ENCODE data around the gene AK9.
"Not testable (repeated sequence)": the region's sequence is repeated elsewhere in the genome, so short reads cannot be mapped to it uniquely, and the experiment has no call there.

The AK9 gene

GRCh38 chr6:109690737-109691621, at the start of gene AK9, which contains the start of gene FIG4:
Gene AK9 (minus strand): TSS chr6:109691202. CDS start chr6:109675745, 15,457 bp downstream.
Gene FIG4 (plus strand): TSS chr6:109691296. CDS start chr6:109691436, 140 bp downstream.
- FAIRE-seq: peak; percentile 93

DNA sequence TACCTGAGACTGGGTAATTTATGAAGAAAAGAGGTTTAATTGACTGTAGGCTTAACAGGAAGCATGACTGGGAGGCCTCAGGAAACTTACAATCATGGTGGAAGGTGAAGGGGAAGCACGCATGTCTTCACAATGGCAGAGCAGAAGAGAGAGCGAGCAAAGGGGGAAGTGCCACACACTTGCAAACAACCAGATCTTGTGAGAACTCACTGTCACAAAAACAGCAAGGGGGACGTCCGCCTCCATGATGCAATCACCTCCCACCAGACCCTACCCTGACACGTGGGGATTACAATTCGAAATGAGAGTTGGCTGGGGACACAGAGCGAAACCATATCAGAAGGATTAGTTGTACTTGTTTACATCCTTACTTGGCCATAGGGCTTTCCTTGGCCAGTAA, 49.8 kb upstream of the AK9 start:
- FAIRE-seq: no peak

GRCh38 chr6:109739686-109740085, 48.7 kb upstream of the AK9 start:
- no peak for FAIRE-seq

GRCh38 chr6:109738667-109739066, 47.7 kb upstream of the AK9 start:
- no peak for FAIRE-seq

GRCh38 chr6:109738255-109738654, 47.3 kb upstream of the AK9 start:
- FAIRE-seq: no peak

DNA sequence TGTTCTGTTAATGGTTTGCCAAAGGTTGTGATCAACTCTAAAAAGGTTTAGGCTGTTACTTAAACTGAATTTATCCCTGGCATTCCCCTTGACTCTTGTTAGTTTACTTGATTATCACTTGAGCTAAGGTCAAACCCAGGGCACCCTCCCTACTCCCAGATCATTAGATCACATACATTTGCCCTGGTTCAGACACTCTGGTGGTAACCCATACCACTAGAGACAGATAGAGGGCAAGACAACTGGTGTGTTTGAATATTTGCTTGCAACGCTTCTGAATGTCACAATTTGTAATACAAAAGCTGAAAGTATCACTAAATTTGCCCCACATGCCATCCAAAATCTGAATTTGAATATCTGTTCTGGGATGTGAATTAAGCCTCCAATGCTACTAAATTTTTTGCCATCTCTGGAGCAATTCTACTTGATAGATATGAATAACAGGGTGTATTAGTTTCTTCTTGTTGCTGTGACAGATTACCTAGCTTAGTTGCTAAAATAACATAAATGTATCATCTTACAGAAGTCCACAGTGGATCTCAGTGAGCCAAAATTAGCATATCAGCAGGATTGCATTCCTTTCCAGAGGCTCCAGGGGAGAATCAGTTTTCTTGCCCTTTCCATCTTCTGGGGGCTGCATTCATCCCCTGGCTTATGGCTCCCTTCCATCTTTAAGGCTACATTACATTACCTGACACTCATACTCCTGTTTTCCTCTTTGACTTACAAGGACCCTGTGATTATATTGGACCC, 45.4 kb upstream of the AK9 start:
- FAIRE-seq: no peak

GRCh38 chr6:109725250-109725649, 34.2 kb upstream of the AK9 start:
- FAIRE-seq: not testable (repeated sequence)

DNA sequence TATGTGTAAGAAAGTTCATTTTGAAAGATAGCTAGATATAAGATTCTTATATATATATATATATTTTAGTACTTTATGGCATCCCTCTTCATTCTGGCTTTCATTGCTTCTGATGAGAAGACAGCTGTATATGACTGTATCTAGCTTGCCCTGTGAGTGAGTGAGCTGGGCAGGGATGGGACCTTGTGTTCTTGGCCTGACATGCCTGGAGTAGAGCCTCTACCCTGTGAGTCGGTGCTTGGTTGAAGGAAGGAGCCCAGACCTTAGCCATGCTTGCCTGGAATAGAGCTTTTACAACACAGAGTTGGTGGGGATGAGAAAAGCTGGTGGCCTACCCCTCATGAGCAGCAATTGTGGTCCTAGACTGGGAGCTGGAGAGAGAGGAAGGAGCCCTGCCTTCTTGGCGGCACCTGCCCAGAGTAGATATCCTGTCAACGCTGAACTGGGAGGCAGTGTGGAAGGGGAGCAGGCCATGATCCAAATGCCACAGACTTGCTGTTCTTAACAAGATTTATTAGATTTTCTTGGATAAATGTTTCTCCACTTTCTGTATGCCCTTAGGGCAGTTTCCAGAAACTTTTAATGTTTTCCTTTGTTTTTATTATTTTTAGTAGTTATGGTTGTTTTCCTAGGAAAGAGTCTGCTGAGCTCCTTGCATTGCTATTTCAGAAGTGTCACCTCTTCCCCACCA, 31.7 kb upstream of the AK9 start:
- no peak for FAIRE-seq

DNA sequence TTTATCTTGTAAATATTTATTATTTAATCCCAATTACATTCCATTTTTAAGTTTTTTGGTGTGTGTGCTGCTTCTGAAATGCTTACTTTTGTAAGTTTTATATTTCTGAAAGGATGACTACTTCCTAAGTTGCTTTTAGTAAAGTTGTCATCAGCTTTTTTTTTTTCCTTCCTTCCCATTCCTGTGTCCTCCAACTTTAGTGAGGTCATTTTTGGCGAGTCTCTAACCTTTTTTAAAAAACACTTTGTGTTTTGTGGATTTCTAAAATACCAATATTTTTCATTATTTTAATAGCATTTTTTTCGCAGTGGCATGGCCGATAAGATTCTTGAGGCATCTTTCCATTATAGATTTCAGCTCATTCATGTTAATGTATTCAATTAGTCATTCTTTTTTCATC, 31.0 kb upstream of the AK9 start:
- no peak for FAIRE-seq

DNA sequence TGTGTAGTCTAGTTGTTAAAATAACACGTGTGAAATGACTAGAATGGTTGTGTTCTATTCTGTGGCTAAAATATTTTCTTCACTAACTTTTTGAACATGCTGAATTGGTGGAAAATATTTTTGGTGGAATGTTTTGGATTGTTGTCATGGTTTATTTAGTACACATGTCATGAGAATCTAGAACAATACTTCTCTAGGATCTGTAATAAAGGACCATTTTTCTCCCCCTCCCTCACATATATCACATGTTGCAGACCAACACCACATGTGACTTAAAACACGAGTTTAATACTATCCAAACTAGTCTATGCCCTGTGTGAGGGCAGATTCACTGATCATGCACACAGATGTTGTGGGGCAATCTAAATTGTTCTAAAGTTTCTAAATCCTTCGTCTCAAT, 29.3 kb upstream of the AK9 start:
- FAIRE-seq: no peak

DNA sequence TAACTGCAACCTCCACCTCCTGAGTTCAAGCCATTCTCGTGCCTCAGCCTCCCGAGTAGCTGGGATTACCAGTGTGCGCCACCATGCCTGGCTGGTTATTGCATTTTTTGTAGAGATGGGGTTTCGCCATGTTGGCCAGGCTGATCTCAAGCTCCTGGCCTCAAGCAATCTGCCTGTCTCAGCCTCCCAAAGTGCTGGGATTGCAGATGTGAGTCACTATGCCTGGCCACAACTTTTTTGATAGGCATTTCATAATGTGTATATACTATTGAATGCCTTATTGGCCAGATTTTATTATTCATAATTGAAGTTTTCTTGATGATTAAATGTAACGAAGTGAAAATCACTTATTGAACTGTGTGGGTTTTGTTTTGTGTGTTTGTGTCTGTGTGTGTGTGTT, 28.0 kb upstream of the AK9 start:
- FAIRE-seq: no peak

- FAIRE-seq: no peak
Measured at GRCh38 chr6:109717971-109718370, 27.0 kb upstream of the AK9 start.

- FAIRE-seq: no peak
Measured at GRCh38 chr6:109715616-109716015, 24.6 kb upstream of the AK9 start.

GRCh38 chr6:109714611-109715010, 23.6 kb upstream of the AK9 start:
- peak; percentile 69 for FAIRE-seq

- no peak for FAIRE-seq
Measured at GRCh38 chr6:109714166-109714565, 23.2 kb upstream of the AK9 start.

- FAIRE-seq: no peak
Measured at GRCh38 chr6:109713097-109713496, 22.1 kb upstream of the AK9 start.

GRCh38 chr6:109708099-109708498, 17.1 kb upstream of the AK9 start:
- not testable (repeated sequence) for FAIRE-seq

DNA sequence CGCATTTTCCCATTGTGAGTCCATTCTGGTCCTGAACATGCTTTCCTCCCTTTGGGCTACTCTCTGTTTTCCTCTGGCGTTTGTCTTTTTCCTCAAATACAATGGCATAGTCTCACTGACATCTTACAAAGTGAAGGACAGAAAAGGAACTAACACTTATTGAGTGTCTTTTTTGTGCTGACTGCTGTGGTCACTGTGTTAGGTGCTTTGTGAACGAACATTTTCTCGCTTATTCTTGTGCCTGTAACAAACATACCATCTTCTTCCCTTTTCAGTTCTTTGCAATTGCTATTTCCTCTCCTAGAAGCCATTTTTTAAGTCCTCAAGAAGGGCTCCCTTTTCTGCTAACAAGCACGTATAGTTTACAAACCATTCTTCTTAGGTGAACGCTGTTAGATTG, 15.5 kb upstream of the AK9 start:
- no peak for FAIRE-seq

- peak; percentile 98 for FAIRE-seq
Measured at GRCh38 chr6:109705258-109705657, 14.3 kb upstream of the AK9 start.

DNA sequence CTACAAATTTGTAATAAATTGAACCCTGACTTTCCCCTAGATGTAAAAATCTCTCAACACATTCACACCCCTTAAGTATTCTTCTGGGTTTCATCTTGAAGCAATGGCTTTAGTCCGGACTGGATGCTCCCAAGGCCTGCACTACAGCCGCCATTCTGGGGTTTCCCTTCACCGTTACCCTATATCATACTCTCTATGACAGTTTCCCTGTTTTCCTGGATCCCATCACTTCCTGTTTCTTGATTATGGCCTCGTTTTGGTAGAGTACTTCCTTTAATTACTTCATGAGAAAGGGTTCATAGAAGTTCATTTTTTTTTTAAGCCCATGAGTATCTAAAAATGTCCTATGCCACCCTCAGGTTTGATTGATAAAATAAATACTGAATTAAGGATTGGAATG, 11.8 kb upstream of the AK9 start:
- FAIRE-seq: no peak

- no peak for FAIRE-seq
Measured at GRCh38 chr6:109701774-109702173, 10.8 kb upstream of the AK9 start.

DNA sequence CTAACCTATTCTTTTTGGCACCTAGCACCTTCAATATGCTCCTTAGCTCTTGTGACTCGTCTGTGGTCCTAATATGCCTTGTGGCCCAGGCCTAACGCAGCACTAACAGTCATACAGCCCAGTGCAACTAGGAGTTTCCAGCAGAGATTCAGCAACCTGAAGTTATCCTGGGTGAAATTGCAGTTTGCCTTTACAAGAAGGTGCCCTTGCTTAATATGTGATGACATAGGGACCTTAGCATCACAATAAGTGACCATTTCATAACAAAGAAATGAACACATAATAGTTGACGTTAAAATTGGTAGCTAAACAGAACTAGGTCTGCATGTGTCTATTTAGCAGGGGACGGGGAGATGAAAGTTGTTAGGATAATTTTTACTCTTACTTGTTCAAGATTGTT, 10.2 kb upstream of the AK9 start:
- FAIRE-seq: no peak

DNA sequence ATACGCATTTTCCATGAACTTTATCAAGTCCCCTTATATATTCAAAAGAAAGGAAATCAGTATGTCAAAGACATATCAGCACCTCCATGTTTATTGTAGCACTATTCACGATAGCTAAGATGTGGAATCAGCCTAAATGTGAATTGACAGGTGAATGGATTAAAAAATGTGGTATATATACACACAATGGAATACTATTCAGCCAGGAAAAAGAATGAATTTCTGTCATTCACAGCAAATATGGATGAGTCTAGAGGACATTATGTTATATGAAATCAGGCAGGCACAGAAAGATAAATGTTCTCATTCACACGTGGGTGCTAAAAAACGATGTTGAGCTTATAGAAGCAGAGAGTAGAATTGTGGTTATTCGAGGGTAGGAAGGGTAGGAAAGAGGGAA, 5.4 kb upstream of the AK9 start:
- no peak for FAIRE-seq

Measured in islet of Langerhans (tissue), 1 donor.